Gastroesophageal sphincter (tissue), 3 donors: ENCODE data around the gene SLIT3.

Experiments
- CTCF ChIP-seq, 4 experiments: fragments of 200-600 bp in 2 of 4; fragments of 450-650 bp in 2 of 4; sonication (generic) in 1 of 4; IDR thresholded peaks; one replicate each; pipeline ENCODE4 v1.5.1; 2017 to 2019; ENCODE audit warnings: antibody characterized with exemption in 4 of 4, mild to moderate bottlenecking in 2 of 4, moderate library complexity in 2 of 4
- EP300 ChIP-seq: sonication (generic); formaldehyde crosslinking; IDR thresholded peaks from one replicate; pipeline ENCODE4 v1.6.1; 2017; ENCODE audit warnings: antibody characterized with exemption, mild to moderate bottlenecking

- no peak for TF ChIP-seq EP300
- no peak for TF ChIP-seq CTCF (IDR thresholded peaks at IDR 0.05)
These were observed 348.7 kb downstream of the SLIT3 start for GRCh38 chr5:168952196-168952595.
